OCI-LY1 (cell line): ENCODE measurements around the gene NR2C2.

ENCODE experiments used
- EZH2 ChIP-seq: fragments of 200-600 bp; sonication (generic), shearing (Covaris generic); IDR thresholded peaks from 2 replicates; pipeline ENCODE4 v1.8.0; 2017; ENCODE audit warnings: borderline replicate concordance, mixed run types, mild to moderate bottlenecking, antibody characterized with exemption, low read length, moderate library complexity, mixed read lengths
- TF ChIP-seq, protein P1 (sequence below): fragments of 200-600 bp; sonication (generic), shearing (Covaris generic); IDR thresholded peaks from 2 replicates; pipeline ENCODE4 v1.5.1; 2017; ENCODE audit warnings: mild to moderate bottlenecking, antibody characterized with exemption, low read length, moderate library complexity, mixed read lengths

DNA sequence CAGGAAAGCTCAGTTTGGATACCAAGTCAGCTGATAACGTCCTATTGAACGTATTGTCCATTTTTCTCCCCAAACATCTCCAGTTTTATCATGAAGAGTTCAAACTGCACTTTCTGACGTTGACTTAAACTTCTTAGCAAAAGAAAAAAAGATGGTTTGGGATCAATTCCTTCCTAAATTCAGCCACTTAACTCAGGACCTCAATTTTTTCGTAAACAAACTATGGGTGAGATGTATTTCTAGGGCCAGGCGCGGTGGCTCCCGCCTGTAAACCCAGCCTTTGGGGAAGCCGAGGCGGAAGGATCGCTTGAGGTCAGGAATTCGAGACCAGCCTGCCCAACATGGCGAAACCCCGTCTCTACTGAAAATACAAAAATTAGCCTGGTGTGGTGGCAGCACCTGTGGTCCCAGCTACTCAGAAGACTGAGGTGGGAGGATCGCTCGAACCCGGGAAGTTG, 118.2 kb downstream of the NR2C2 start:
- TF ChIP-seq, protein P1, sequence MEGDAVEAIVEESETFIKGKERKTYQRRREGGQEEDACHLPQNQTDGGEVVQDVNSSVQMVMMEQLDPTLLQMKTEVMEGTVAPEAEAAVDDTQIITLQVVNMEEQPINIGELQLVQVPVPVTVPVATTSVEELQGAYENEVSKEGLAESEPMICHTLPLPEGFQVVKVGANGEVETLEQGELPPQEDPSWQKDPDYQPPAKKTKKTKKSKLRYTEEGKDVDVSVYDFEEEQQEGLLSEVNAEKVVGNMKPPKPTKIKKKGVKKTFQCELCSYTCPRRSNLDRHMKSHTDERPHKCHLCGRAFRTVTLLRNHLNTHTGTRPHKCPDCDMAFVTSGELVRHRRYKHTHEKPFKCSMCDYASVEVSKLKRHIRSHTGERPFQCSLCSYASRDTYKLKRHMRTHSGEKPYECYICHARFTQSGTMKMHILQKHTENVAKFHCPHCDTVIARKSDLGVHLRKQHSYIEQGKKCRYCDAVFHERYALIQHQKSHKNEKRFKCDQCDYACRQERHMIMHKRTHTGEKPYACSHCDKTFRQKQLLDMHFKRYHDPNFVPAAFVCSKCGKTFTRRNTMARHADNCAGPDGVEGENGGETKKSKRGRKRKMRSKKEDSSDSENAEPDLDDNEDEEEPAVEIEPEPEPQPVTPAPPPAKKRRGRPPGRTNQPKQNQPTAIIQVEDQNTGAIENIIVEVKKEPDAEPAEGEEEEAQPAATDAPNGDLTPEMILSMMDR: no peak
- no peak for TF ChIP-seq EZH2
